Measurements from ENCODE around the gene ADTRP.

The ADTRP gene

GRCh38 chr6:11778648-11779328 is at the start of gene ADTRP:
ADTRP (minus strand) TSS chr6:11778803; CDS start chr6:11778759, 44 bp downstream.
- no peak for DNase-seq

- no peak for DNase-seq
Observed at GRCh38 chr6:11826779-11827178, 48.2 kb upstream of the ADTRP start.

- no peak for DNase-seq
Observed at GRCh38 chr6:11824986-11825385, 46.4 kb upstream of the ADTRP start.

GRCh38 chr6:11822346-11822745 is 43.7 kb upstream of the ADTRP start:
- DNase-seq = no peak

- DNase-seq = no peak
Observed at GRCh38 chr6:11821781-11822180, 43.2 kb upstream of the ADTRP start.

GRCh38 chr6:11820821-11821220 is 42.2 kb upstream of the ADTRP start:
- DNase-seq = no peak

GRCh38 chr6:11819486-11819885 is 40.9 kb upstream of the ADTRP start:
- DNase-seq = no peak

GRCh38 chr6:11815231-11815630 is 36.6 kb upstream of the ADTRP start:
- DNase-seq = no peak

GRCh38 chr6:11814819-11815218 is 36.2 kb upstream of the ADTRP start:
- DNase-seq = no peak

GRCh38 chr6:11814106-11814505 is 35.5 kb upstream of the ADTRP start:
- no peak for DNase-seq

GRCh38 chr6:11813606-11814005 is 35.0 kb upstream of the ADTRP start:
- DNase-seq = no peak

- no peak for DNase-seq
Observed at GRCh38 chr6:11812951-11813350, 34.3 kb upstream of the ADTRP start.

GRCh38 chr6:11812439-11812838 is 33.8 kb upstream of the ADTRP start:
- DNase-seq = no peak

GRCh38 chr6:11811644-11812264 is 33.2 kb upstream of the ADTRP start:
- DNase-seq = no peak

- no peak for DNase-seq
Observed at GRCh38 chr6:11810854-11811643, 32.4 kb upstream of the ADTRP start.

- DNase-seq = peak; percentile 49
Observed at GRCh38 chr6:11810039-11810541, 31.5 kb upstream of the ADTRP start.

GRCh38 chr6:11808054-11808453 is 29.5 kb upstream of the ADTRP start:
- DNase-seq = no peak

GRCh38 chr6:11806561-11807317 is 28.1 kb upstream of the ADTRP start:
- no peak for DNase-seq

- no peak for DNase-seq
Observed at GRCh38 chr6:11805259-11806053, 26.9 kb upstream of the ADTRP start.

GRCh38 chr6:11804701-11805100 is 26.1 kb upstream of the ADTRP start:
- no peak for DNase-seq

GRCh38 chr6:11804135-11804534 is 25.5 kb upstream of the ADTRP start:
- DNase-seq = no peak

GRCh38 chr6:11803591-11803971 is 25.0 kb upstream of the ADTRP start:
- DNase-seq = no peak
